ENCODE measurements around the gene XAB2. TPM values are rescaled to one million over a fixed set of nuclear protein-coding genes. Genes with fewer than 3 reads are reported as not detected.

Gene XAB2
- total and polyA plus RNA-seq, 2 donors (not counting 1 experiment from before 2014, with no cell fraction given) = 62.7 to 93.8 TPM

- Histone ChIP-seq H3K27ac (ENCODE audit: low read length in 2 of 2) (no peak overlapping the region), H3K4me1 (ENCODE audit: control insufficient read depth in 2 of 2, insufficient read depth in 2 of 2, low read length in 2 of 2) (peaks cover 17 to 20% of the 10 kb centered on the region in 2 donors), H3K9me3 (ENCODE audit: control extremely low read depth in 1 of 3, control insufficient read depth in 2 of 3, insufficient read depth in 1 of 3, low read length in 2 of 3) (peaks cover 0 to 14% (median 0%) of the 10 kb centered on the region in 3 donors), H4K20me1 (ENCODE audit: control insufficient read depth, insufficient read depth, low read length, poor library complexity, severe bottlenecking) (peaks cover 40% of the 10 kb centered on the region), H3K79me2 (ENCODE audit: control insufficient read depth, insufficient read depth, low read length) (peaks cover 37% of the 10 kb centered on the region), H3K4me2 (replicated peaks; ENCODE audit: low read depth, low read length, poor library complexity, severe bottlenecking) (no peak overlapping the region), H3K36me3 (replicated peaks in 1 of 2; ENCODE audit: control extremely low read depth in 1 of 2, control insufficient read depth in 1 of 2, extremely low read depth in 1 of 2, insufficient read depth in 2 of 2, low read length in 1 of 2) (peaks cover 4 to 42% of the 10 kb centered on the region in 2 experiments), H3K9ac (ENCODE audit: low read length) (no peak overlapping the region), H3K27me3 (replicated peaks in 1 of 4; ENCODE audit: control extremely low read depth in 1 of 4, control insufficient read depth in 3 of 4, insufficient read depth in 4 of 4, low read length in 3 of 4) (no peaks in the 10 kb centered on the region), H3K4me3 (ENCODE audit: control extremely low read depth in 1 of 5, extremely low read depth in 1 of 5, insufficient read depth in 1 of 5, low read depth in 2 of 5, low read length in 4 of 5) (no peak overlapping the region), H2AFZ (ENCODE audit: insufficient read depth, low read depth, low read length, poor library complexity, severe bottlenecking) (no peak overlapping the region)
- ChIA-PET POLR2A (interaction anchor here (1.3 kb wide), 1 partner anchor 11 kb away, joined by 7 read pairs; the partner anchor contains the start of genes PET100 and XAB2), CTCF (interaction anchor here (0.6 kb wide), 1 partner anchor 10 kb away, joined by 3 read pairs; no protein-coding TSS in a partner anchor)
- no peak for ATAC-seq (ENCODE audit: low read depth)
- intact Hi-C loops (cut with micrococcal nuclease) = no loop called here
- no peak overlapping the region for H3K27ac Mint-ChIP-seq
- H3K4me1 Mint-ChIP-seq = peaks cover 27% of the 10 kb centered on the region
- DNase-seq = no peak
- no peak overlapping the region for H3K4me3 Mint-ChIP-seq
- no peaks in the 10 kb centered on the region for H3K9me3 Mint-ChIP-seq (ENCODE audit: insufficient read depth)
- 100% methylated on average over 9 of the region's 11 CpGs for WGBS (ENCODE audit: insufficient coverage)
- H3K27me3 Mint-ChIP-seq = no peaks in the 10 kb centered on the region
- no peak for TF ChIP-seq EZH2 (IDR thresholded peaks at IDR 0.05; ENCODE audit: borderline replicate concordance, insufficient read depth, low read depth, low read length, poor library complexity, severe bottlenecking)
- no peak for TF ChIP-seq CTCF (IDR thresholded peaks at IDR 0.05)
Observed at GRCh38 chr19:7640803-7641202, 11.5 kb upstream of the XAB2 start.

- Histone ChIP-seq H4K20me1 (ENCODE audit: control insufficient read depth, insufficient read depth, low read length, poor library complexity, severe bottlenecking) (peaks cover 40% of the 10 kb centered on the region), H3K27me3 (replicated peaks in 1 of 4; ENCODE audit: control extremely low read depth in 1 of 4, control insufficient read depth in 3 of 4, insufficient read depth in 4 of 4, low read length in 3 of 4) (no peaks in the 10 kb centered on the region), H3K27ac (ENCODE audit: low read length in 2 of 2) (no peak overlapping the region), H3K9ac (ENCODE audit: low read length) (no peak overlapping the region), H3K9me3 (ENCODE audit: control extremely low read depth in 1 of 3, control insufficient read depth in 2 of 3, insufficient read depth in 1 of 3, low read length in 2 of 3) (peaks cover 0 to 14% (median 0%) of the 10 kb centered on the region in 3 donors), H3K36me3 (replicated peaks in 1 of 2; ENCODE audit: control extremely low read depth in 1 of 2, control insufficient read depth in 1 of 2, extremely low read depth in 1 of 2, insufficient read depth in 2 of 2, low read length in 1 of 2) (peaks cover 4 to 35% of the 10 kb centered on the region in 2 experiments), H3K4me1 (ENCODE audit: control insufficient read depth in 2 of 2, insufficient read depth in 2 of 2, low read length in 2 of 2) (peaks cover 17 to 21% of the 10 kb centered on the region in 2 donors), H3K4me3 (ENCODE audit: control extremely low read depth in 1 of 5, extremely low read depth in 1 of 5, insufficient read depth in 1 of 5, low read depth in 2 of 5, low read length in 4 of 5) (no peak overlapping the region), H3K4me2 (replicated peaks; ENCODE audit: low read depth, low read length, poor library complexity, severe bottlenecking) (no peak overlapping the region), H2AFZ (ENCODE audit: insufficient read depth, low read depth, low read length, poor library complexity, severe bottlenecking) (no peak overlapping the region), H3K79me2 (ENCODE audit: control insufficient read depth, insufficient read depth, low read length) (peaks cover 42% of the 10 kb centered on the region)
- Mint-ChIP-seq H3K4me1 (peaks cover 33% of the 10 kb centered on the region), H3K27ac (no peak overlapping the region), H3K9me3 (ENCODE audit: insufficient read depth) (no peaks in the 10 kb centered on the region), H3K27me3 (no peaks in the 10 kb centered on the region), H3K4me3 (peak overlapping the region; percentile 27)
- intact Hi-C loops (cut with micrococcal nuclease) = no loop called here
- POLR2A ChIA-PET = no interaction called here
- ATAC-seq (ENCODE audit: low read depth) (no peak), DNase-seq (no peak)
- no peak for TF ChIP-seq EZH2 (IDR thresholded peaks at IDR 0.05; ENCODE audit: borderline replicate concordance, insufficient read depth, low read depth, low read length, poor library complexity, severe bottlenecking)
- TF ChIP-seq CTCF (IDR thresholded peaks at IDR 0.05) = no peak
- CTCF ChIA-PET = no interaction called here
- WGBS (ENCODE audit: insufficient coverage) = over 99% methylated on average over 13 of the region's 13 CpGs
Observed at GRCh38 chr19:7639863-7640348, 10.6 kb upstream of the XAB2 start.

Data from B cell (primary cell).